NCI-H1092 treated with DMSO at 0.1 percent for 48 hours (cell line): ENCODE measurements around the gene NAALADL2.
"Not testable (repeated sequence)": the region's sequence is repeated elsewhere in the genome, so short reads cannot be mapped to it uniquely, and the experiment has no call there.

ENCODE experiments used
- DNase-seq: peaks from one replicate; lab custom pipeline; 2025; lab: John Stamatoyannopoulos, UW

Gene NAALADL2

GRCh38 chr3:175479175-175479574, 620.0 kb downstream of the NAALADL2 start:
- DNase-seq: no peak

DNA sequence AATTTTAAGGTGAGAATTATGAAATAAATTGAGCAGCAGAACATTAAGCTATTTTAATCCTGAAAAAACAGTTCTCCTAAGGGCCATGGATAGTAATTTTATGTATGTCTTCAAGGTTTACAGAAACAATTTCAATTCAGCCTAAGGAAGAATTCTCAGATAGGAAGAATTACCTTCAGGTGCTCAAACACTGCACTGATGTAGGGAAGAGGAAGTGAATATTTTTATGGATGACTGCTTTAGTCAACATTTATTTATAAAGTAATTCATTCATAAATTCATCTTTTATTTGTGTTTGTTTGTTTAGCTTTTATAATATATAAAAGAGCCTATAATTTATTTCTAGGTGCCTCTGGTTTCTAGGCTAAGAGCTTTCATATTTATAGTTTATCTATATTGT, 620.7 kb downstream of the NAALADL2 start:
- no peak for DNase-seq

DNA sequence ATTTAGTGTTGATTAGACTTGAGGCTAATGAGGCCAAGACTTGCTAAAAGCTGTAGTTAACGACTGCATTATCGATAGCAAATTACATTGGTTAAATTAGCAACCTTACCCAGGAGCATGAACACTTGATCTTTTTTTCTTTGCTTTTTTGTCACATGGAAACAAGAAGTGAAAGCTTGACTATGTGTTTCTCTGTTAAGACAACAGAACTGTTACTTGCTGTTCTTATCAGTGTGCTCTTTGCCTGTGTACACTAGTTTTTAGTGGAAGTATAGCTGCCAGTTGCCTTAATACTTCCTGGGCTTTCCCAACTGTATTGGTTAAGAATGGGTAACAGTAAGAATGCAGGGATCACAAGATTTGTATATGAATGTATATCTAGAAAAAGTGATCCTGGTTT, 625.5 kb downstream of the NAALADL2 start:
- DNase-seq: no peak

- DNase-seq: no peak
These were observed 626.3 kb downstream of the NAALADL2 start for GRCh38 chr3:175485436-175485835.

GRCh38 chr3:175486255-175486654, 627.1 kb downstream of the NAALADL2 start:
- no peak for DNase-seq

- DNase-seq: no peak
These were observed 630.3 kb downstream of the NAALADL2 start for GRCh38 chr3:175489406-175489805.

GRCh38 chr3:175493301-175493700, 634.2 kb downstream of the NAALADL2 start:
- no peak for DNase-seq

DNA sequence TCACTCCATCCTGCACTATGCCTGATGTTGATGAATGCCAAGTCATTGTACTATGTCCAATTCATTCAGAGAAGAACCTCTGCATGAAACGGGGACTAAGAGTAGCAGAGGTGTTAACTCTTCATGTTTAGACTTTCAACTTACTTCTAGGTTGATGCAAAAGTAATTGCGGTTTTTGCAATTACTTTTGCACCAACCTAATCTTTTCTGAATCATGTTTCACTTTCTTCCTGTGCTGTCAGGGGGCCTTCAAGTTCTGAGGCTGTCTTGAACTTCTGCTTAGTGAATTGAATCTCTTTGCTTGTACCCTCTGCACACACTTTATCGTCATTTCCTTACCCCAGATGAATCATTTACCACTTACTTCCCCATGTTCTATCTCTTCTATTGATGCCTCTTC, 636.2 kb downstream of the NAALADL2 start:
- no peak for DNase-seq

DNA sequence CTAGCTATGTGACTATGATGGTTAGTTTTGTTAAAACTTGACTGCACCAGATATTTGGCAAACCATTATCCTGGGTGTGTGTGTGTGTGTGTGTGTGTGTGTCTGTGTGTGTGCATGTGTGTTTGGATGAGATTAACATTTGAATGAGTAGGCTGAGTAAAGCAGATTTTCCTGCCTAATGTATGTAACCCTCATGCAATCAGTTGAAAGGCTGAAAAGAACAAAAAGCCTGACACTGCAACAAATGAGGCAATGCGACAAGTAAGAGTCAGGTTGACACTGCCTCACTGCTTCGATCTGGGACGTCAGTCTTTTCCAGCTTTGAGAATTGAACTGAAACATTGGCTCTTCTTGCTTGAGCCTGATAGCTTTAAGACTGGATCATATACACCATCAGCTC, 643.0 kb downstream of the NAALADL2 start:
- DNase-seq: no peak

DNA sequence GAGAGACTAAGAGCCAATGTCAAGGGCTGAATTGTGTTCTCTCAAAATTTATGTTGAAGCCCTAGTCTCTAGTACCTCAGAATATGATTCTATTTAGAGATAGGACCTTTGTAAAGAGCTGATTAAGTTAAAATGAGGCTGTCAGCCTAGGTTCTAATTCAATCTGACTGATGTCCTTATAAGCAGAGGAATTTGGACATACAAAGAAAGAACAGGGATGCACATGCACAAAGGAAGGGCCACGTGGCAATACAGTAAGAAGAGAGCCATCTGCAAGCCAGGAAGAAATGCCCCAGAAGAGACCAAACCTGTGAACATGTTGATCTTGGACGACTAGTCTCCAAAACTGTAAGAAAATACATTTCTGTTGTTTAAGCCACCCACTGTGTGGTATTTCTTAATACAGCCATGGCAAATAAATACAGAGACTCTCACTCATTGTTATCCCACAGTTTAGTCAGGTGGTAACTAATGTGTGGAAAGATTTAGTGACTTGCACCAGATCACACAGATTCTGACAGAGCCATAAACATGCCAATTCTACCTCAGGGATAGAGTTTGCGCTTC, 652.2 kb downstream of the NAALADL2 start:
- no peak for DNase-seq

- DNase-seq: no peak
These were observed 653.6 kb downstream of the NAALADL2 start for GRCh38 chr3:175512700-175513099.

DNA sequence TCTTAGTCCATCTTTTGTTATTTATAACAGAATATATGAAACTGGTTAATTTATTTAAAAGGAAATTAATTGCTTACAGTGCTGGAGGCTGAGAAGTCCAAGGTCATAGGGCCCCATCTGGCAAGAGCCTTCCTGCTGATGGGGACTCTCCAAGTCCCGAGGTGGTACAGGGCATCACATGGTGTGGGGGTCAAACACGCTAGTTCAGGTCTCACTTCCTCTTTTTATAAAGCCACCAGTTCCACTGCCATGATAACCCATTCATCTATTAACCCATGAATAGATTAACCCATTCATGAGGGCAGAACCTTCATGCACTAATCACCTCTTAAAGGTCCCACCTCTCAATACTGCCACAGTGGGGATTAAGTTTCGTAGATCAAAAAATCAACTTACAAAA, 659.3 kb downstream of the NAALADL2 start:
- no peak for DNase-seq

GRCh38 chr3:175521406-175521805, 662.3 kb downstream of the NAALADL2 start:
- DNase-seq: no peak

GRCh38 chr3:175526191-175526590, 667.1 kb downstream of the NAALADL2 start:
- DNase-seq: no peak

GRCh38 chr3:175526609-175527280, 667.6 kb downstream of the NAALADL2 start:
- no peak for DNase-seq

DNA sequence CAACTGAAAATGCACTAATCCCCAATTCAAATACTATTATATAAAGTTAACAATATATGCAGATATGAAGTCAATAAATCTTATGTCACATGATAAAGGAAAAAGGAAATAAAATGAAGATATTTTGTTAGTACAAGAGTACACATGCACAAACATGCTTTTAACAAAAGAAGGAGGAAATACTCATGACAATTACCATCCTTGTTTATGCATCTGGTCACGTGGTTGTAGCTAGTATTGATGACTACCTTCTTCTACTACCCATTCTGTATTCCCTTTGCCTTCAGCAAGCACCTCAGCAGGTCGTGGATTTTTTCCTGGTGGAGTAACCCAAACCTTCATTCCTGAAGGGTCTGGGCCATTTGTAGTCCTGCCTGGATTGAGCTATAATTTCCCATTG, 669.6 kb downstream of the NAALADL2 start:
- not testable (repeated sequence) for DNase-seq

- DNase-seq: no peak
These were observed 676.2 kb downstream of the NAALADL2 start for GRCh38 chr3:175535351-175535750.

DNA sequence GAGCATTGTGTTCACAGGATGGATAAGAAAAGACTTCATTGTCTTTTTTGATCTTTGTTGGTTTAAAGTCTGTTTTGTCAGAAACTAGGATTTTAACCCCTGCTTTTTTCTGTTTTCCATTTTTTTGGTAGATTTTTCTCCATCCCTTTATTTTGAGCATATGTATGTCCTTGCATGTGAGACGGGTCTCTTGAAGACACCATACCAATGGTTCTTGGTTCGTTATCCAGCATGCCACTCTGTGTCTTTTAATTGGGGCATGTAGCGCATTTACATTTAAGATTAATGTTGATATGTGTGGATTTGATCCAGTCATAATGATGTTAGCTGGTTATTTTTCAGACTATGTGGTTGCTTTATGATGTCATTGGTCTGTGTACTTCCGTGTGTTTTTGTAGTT, 687.0 kb downstream of the NAALADL2 start:
- no peak for DNase-seq

GRCh38 chr3:175552929-175553328, 693.8 kb downstream of the NAALADL2 start:
- DNase-seq: no peak

DNA sequence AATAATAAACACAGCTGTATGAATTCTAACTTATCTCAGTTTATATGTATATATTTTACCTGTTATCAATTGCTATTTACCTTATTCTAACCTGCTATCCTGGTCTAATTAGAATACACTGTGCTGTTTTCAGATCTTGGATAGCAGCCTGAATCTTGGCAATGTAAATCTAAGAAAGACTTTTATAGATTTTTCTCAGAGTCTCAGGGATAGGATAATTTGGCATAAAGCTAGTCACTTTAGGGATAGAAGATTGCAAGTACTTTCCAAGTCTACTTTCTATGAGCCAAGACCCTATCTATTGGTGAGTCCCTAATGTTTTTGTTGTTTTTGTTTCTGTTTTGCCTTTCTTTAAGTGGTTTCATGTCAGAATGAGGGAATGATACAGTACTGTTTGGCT, 695.7 kb downstream of the NAALADL2 start:
- no peak for DNase-seq

DNA sequence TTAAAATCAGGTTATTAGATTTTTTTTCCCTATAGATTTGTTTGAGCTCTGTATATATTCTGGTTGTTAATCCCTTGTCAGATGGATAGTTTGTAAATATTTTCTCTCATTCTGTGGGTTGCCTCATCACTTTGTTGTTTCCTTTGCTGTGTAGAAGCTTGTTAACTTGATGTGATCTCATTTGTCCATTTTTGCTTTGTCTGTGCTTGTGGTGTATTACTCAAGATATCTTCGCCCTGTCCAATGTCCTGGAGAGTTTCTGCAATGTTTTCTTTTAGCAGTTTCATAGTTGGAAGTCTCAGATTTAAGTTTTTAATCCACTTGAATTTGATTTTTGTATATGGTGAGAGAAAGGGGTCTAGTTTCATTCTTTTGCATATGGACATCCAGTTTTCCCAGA, 699.1 kb downstream of the NAALADL2 start:
- DNase-seq: no peak

DNA sequence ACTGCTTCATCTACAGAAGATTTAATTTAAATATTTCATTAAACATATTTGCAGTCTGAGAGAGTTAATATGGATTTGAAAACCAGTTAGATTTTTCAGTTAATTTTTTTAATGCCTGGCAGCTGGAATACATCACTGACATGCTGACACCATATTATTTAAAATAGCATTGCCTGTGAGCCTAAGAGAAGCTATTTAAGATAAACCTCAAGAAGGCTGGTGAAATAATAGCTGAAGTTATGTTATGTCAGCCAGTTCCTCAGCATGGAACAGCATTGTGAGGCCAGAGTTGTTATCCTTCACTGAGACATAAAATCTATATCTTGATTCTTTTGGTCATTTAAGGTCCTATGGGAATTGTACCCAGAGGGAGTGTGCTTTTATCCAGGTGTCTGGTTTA, 705.2 kb downstream of the NAALADL2 start:
- DNase-seq: no peak

DNA sequence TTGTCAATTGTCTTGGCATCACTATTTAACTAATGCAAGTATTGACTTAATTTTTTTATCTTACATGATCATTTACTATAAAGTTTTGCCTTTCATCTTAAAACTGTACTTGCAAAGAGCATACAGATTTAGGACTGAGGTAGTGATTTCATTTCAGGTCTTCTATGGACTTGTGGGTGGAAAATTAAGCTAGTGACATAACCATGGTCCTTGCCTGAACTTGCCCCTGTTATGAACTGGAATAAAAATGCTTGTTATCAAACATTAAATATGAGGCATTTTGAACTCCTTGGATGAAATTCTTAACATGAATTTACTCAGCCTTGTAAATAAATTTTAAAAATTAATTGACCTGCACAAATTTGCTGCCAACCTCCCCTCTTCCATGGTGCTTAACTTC, 712.0 kb downstream of the NAALADL2 start:
- DNase-seq: no peak

DNA sequence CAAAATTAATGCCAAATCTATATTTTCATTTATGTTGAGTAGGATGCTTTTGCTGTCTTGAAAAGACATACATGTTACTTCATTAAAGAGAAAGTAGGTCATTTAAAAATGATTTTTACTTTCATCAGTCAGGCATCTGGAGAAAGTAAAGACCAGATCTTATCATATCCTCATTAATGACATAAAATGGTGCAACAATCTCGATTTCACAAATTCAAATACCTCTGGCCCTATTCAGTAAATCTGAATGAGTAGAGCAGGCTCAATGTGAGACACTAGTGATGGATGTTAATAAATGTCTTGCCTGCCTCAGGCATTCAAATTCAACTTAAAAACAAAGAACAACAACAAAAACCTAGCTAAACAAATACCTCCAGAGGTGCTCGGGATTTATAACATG, 714.1 kb downstream of the NAALADL2 start:
- no peak for DNase-seq
